HEK293 (cell line): ENCODE data around the gene DCC.

Source experiments
- GLI4 ChIP-seq: fragments of 450-650 bp; formaldehyde crosslinking; IDR thresholded peaks from 2 replicates; pipeline ENCODE4 v1.5.1; 2016; ENCODE audit warnings: missing biosample characterization, missing genetic modification characterization
- HOXA7 ChIP-seq: sonication (generic); formaldehyde crosslinking; IDR thresholded peaks from 2 replicates; pipeline ENCODE4 v1.8.1; 2022; ENCODE audit warnings: missing genetic modification reagents, borderline replicate concordance
- MEIS1 ChIP-seq: sonication (generic); formaldehyde crosslinking; IDR thresholded peaks from 2 replicates; pipeline ENCODE4 v1.8.1; 2022; ENCODE audit warnings: missing genetic modification reagents, mild to moderate bottlenecking, borderline replicate concordance
- MZF1 ChIP-seq: fragments of 450-650 bp; formaldehyde crosslinking; IDR thresholded peaks from 2 replicates; pipeline ENCODE4 v1.5.1; 2017; ENCODE audit warnings: missing biosample characterization, missing genetic modification characterization, borderline replicate concordance
- ZNF157 ChIP-seq: fragments of 450-650 bp; formaldehyde crosslinking; IDR thresholded peaks from 2 replicates; pipeline ENCODE4 v1.5.1; 2016; ENCODE audit warnings: missing biosample characterization, missing genetic modification characterization
- ZNF324 ChIP-seq: fragments of 450-650 bp; formaldehyde crosslinking; IDR thresholded peaks from 2 replicates; pipeline ENCODE4 v1.5.1; 2016; ENCODE audit warnings: missing biosample characterization, missing genetic modification characterization
- ZNF670 ChIP-seq: fragments of 450-650 bp; formaldehyde crosslinking; IDR thresholded peaks from 2 replicates; pipeline ENCODE4 v1.5.1; 2016; ENCODE audit warnings: missing biosample characterization, missing genetic modification characterization, low read depth
- TF ChIP-seq, protein P1 (sequence below): fragments of 450-650 bp; formaldehyde crosslinking; IDR thresholded peaks from 2 replicates; pipeline ENCODE4 v1.5.1; 2016; ENCODE audit warnings: missing biosample characterization, missing genetic modification characterization
- TF ChIP-seq, protein P2 (sequence below): fragments of 450-650 bp; formaldehyde crosslinking; IDR thresholded peaks from 2 replicates; pipeline ENCODE4 v1.5.1; 2017; ENCODE audit warnings: missing biosample characterization, mild to moderate bottlenecking, missing genetic modification characterization, moderate library complexity
- TF ChIP-seq, protein P3 (sequence below): fragments of 450-650 bp; formaldehyde crosslinking; IDR thresholded peaks from 2 replicates; pipeline ENCODE4 v1.5.1; 2016; ENCODE audit warnings: missing biosample characterization, missing genetic modification characterization

DNA sequence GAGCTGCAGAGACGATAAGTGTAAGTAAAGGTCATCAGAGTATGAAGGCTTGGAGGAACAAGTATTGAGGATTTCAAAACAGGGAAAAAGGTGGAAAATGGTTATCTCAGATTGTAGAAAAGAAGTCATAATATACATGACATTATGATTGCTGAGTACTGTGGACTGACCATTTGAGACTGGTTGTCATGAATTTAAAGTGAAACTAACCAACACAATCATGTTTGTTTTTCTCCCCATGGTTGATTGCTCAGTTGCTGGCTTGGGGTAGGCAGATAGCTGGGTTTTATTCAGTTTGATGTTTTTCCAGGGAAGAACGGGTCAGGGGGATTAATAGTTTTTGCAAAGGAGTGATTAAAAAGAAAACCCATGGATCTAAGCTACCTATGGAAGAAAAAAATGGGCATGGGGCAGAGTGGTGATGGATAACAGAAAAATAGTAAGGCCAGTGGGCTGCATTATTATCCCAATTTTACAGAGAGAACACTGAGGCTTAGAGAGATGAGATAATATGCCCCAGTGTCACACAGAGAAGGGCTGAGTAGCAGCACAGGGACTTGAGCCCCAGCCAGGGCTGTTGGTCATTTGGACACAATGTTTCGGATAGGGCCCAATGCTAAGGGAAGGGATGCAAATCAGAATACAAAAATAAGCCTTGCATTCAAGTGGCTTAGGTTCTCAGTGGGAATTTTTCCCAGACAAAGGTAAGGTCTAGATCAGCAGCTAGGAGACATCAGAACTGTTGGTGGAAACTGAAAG, 885.7 kb downstream of the DCC start:
- TF ChIP-seq, protein P1, sequence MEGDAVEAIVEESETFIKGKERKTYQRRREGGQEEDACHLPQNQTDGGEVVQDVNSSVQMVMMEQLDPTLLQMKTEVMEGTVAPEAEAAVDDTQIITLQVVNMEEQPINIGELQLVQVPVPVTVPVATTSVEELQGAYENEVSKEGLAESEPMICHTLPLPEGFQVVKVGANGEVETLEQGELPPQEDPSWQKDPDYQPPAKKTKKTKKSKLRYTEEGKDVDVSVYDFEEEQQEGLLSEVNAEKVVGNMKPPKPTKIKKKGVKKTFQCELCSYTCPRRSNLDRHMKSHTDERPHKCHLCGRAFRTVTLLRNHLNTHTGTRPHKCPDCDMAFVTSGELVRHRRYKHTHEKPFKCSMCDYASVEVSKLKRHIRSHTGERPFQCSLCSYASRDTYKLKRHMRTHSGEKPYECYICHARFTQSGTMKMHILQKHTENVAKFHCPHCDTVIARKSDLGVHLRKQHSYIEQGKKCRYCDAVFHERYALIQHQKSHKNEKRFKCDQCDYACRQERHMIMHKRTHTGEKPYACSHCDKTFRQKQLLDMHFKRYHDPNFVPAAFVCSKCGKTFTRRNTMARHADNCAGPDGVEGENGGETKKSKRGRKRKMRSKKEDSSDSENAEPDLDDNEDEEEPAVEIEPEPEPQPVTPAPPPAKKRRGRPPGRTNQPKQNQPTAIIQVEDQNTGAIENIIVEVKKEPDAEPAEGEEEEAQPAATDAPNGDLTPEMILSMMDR (tag by site-specific recombination), result no peak
- TF ChIP-seq MZF1 (tag by site-specific recombination), result no peak
- TF ChIP-seq MEIS1 (CRISPR knock-in tag), result no peak
- no peak for TF ChIP-seq ZNF324
- no peak for TF ChIP-seq GLI4 (tag by site-specific recombination)
- TF ChIP-seq, protein P2, sequence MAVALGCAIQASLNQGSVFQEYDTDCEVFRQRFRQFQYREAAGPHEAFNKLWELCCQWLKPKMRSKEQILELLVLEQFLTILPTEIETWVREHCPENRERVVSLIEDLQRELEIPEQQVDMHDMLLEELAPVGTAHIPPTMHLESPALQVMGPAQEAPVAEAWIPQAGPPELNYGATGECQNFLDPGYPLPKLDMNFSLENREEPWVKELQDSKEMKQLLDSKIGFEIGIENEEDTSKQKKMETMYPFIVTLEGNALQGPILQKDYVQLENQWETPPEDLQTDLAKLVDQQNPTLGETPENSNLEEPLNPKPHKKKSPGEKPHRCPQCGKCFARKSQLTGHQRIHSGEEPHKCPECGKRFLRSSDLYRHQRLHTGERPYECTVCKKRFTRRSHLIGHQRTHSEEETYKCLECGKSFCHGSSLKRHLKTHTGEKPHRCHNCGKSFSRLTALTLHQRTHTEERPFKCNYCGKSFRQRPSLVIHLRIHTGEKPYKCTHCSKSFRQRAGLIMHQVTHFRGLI, result no peak
- TF ChIP-seq ZNF670, result no peak
- TF ChIP-seq HOXA7 (CRISPR knock-in tag), result no peak
- TF ChIP-seq, protein P3, sequence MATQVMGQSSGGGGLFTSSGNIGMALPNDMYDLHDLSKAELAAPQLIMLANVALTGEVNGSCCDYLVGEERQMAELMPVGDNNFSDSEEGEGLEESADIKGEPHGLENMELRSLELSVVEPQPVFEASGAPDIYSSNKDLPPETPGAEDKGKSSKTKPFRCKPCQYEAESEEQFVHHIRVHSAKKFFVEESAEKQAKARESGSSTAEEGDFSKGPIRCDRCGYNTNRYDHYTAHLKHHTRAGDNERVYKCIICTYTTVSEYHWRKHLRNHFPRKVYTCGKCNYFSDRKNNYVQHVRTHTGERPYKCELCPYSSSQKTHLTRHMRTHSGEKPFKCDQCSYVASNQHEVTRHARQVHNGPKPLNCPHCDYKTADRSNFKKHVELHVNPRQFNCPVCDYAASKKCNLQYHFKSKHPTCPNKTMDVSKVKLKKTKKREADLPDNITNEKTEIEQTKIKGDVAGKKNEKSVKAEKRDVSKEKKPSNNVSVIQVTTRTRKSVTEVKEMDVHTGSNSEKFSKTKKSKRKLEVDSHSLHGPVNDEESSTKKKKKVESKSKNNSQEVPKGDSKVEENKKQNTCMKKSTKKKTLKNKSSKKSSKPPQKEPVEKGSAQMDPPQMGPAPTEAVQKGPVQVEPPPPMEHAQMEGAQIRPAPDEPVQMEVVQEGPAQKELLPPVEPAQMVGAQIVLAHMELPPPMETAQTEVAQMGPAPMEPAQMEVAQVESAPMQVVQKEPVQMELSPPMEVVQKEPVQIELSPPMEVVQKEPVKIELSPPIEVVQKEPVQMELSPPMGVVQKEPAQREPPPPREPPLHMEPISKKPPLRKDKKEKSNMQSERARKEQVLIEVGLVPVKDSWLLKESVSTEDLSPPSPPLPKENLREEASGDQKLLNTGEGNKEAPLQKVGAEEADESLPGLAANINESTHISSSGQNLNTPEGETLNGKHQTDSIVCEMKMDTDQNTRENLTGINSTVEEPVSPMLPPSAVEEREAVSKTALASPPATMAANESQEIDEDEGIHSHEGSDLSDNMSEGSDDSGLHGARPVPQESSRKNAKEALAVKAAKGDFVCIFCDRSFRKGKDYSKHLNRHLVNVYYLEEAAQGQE (tag by site-specific recombination), result no peak
- TF ChIP-seq ZNF157 (tag by site-specific recombination), result no peak
